NCI-H345 treated with DMSO at 0.1 percent for 48 hours (cell line): ENCODE measurements around the gene ZDHHC7.
"Not testable (repeated sequence)": the region's sequence is repeated elsewhere in the genome, so short reads cannot be mapped to it uniquely, and the experiment has no call there.

Experiments
- DNase-seq: peaks from one replicate; lab custom pipeline; 2025; ENCODE audit not compliant: unreplicated experiment; lab: John Stamatoyannopoulos, UW

The ZDHHC7 gene

GRCh38 chr16:84947022-84947421, 64.3 kb downstream of the ZDHHC7 start:
- DNase-seq: no peak

- DNase-seq: no peak
These were observed 67.7 kb downstream of the ZDHHC7 start for GRCh38 chr16:84943620-84944019.

GRCh38 chr16:84942786-84943185, 68.5 kb downstream of the ZDHHC7 start:
- no peak for DNase-seq

GRCh38 chr16:84941921-84942320, 69.4 kb downstream of the ZDHHC7 start:
- no peak for DNase-seq

- no peak for DNase-seq
These were observed 70.4 kb downstream of the ZDHHC7 start for GRCh38 chr16:84940670-84941551.

- not testable (repeated sequence) for DNase-seq
These were observed 72.7 kb downstream of the ZDHHC7 start for GRCh38 chr16:84938616-84939015.

- DNase-seq: no peak
These were observed 73.9 kb downstream of the ZDHHC7 start for GRCh38 chr16:84937196-84938005.

- DNase-seq: no peak
These were observed 77.3 kb downstream of the ZDHHC7 start for GRCh38 chr16:84933774-84934631.

GRCh38 chr16:84932681-84933080, 78.7 kb downstream of the ZDHHC7 start:
- DNase-seq: no peak

GRCh38 chr16:84931506-84931905, 79.8 kb downstream of the ZDHHC7 start:
- no peak for DNase-seq

- DNase-seq: no peak
These were observed 80.2 kb downstream of the ZDHHC7 start for GRCh38 chr16:84931107-84931494.

GRCh38 chr16:84930298-84931106, 80.8 kb downstream of the ZDHHC7 start:
- DNase-seq: no peak

- no peak for DNase-seq
These were observed 81.7 kb downstream of the ZDHHC7 start for GRCh38 chr16:84929421-84930297.

GRCh38 chr16:84928679-84929420, 82.5 kb downstream of the ZDHHC7 start:
- no peak for DNase-seq

GRCh38 chr16:84927621-84928591, 83.4 kb downstream of the ZDHHC7 start:
- DNase-seq: no peak

GRCh38 chr16:84926462-84926861, 84.9 kb downstream of the ZDHHC7 start:
- no peak for DNase-seq

- no peak for DNase-seq
These were observed 85.5 kb downstream of the ZDHHC7 start for GRCh38 chr16:84925773-84926372.
